Tibial nerve (tissue), 4 donors: ENCODE data around the gene ZNF777. TPM values are rescaled to one million over a fixed set of nuclear protein-coding genes. Genes with fewer than 3 reads are reported as not detected.

Experiments
- DNase-seq, 2 donors: peaks; one replicate each; pipeline ENCODE4 v3.0.0-alpha.2; 2019; ENCODE audit warnings: low spot score in 2 of 2
- H3K27ac ChIP-seq, 4 donors: fragments of 200-600 bp; sonication (generic) in 3 of 4; one replicate each; pipeline ENCODE4 v1.5.1; 2017 to 2019; ENCODE audit warnings: mild to moderate bottlenecking in 1 of 4
- H3K27me3 ChIP-seq, 2 donors: fragments of 200-600 bp; sonication (generic) in 1 of 2; one replicate each; pipeline versions ENCODE4 v1.5.1 to v1.6.0; 2017 to 2019
- H3K36me3 ChIP-seq, 3 donors: fragments of 200-600 bp; sonication (generic); one replicate each; pipeline ENCODE4 v1.5.1; 2018 to 2019
- H3K4me1 ChIP-seq, 4 donors: fragments of 200-600 bp; sonication (generic) in 3 of 4; one replicate each; pipeline ENCODE4 v1.5.1; 2017 to 2019
- H3K4me3 ChIP-seq, 4 donors: fragments of 200-600 bp; sonication (generic) in 3 of 4; one replicate each; pipeline ENCODE4 v1.5.1; 2017 to 2019; ENCODE audit warnings: mild to moderate bottlenecking in 1 of 4, moderate library complexity in 1 of 4
- H3K9me3 ChIP-seq, 4 donors: fragments of 200-600 bp; sonication (generic) in 3 of 4; one replicate each; pipeline ENCODE4 v1.5.1; 2017 to 2019
- EP300 ChIP-seq, 2 donors: sonication (generic); formaldehyde crosslinking; IDR thresholded peaks; one replicate each; pipeline ENCODE4 v1.6.1; 2017; ENCODE audit warnings: antibody characterized with exemption in 2 of 2, mild to moderate bottlenecking in 1 of 2
- POLR2A ChIP-seq, 2 donors: fragments of 450-650 bp; IDR thresholded peaks; one replicate each; pipeline ENCODE4 v1.6.1; 2017; ENCODE audit warnings: antibody characterized with exemption in 2 of 2, mild to moderate bottlenecking in 2 of 2, moderate library complexity in 2 of 2
- WGBS, 2 donors: methylation state at CpG; one replicate each; pipeline ENCODE4 v1.1.5; 2018; 5-methylcytosine and 5-hydroxymethylcytosine counted together
- total RNA-seq, 4 donors: library from RNA; depleted of rRNA; stranded (reverse); fragments of >200 nt; gene quantifications; one replicate each; pipeline ENCODE4 v1.1.0, GENCODE V29; 2016
- TF ChIP-seq, protein P1 (sequence below), 5 experiments: fragments of 200-600 bp in 3 of 5; fragments of 450-650 bp in 2 of 5; sonication (generic) in 3 of 5; IDR thresholded peaks; one replicate each; pipeline ENCODE4 v1.5.1; 2016 to 2019; ENCODE audit warnings: antibody characterized with exemption in 5 of 5, mild to moderate bottlenecking in 3 of 5, moderate library complexity in 2 of 5

Gene ZNF777
- total RNA-seq, 4 donors from 2014 or later = 7.3 to 12.2 (median 9.6) TPM

DNA sequence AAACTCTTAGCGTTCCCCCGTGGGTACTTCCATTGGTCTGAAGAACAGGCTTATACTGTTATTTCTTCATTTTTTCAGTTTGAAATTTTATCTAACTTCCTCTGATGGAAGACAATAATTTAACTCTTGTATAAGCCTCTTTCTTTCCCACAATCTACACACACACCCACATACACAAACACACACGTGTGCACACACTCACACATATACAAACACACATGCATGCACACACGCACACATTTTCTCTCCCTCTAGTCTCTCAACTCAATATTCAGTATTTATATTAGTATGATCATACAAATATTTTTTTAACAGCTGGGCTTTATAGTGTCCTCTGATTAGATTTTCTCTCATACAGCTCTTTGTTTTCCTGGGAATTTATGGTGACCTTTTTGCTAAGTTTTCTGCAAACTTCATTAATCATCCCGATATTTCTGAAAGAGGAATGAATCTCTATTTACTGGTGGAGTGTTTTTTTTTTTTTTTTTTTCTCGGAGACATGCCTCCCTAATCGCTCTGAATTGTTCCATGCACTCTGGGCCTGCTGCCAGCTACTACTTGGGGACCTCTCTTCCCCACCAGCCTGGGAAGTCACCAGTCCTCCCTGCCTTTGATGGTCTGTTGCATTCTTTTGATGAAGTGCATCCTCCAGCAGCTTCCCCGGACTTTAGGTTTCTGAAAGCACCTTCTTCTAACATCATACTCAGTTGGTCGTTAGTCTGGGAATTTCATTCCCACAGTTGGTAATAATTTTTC is 75.5 kb downstream of the ZNF777 start:
- H3K9me3 ChIP-seq = peaks cover 0 to 12% (median under 1%) of the 10 kb centered on the region in 4 donors
- TF ChIP-seq EP300 (IDR thresholded peaks at IDR 0.05) (no peak), POLR2A (IDR thresholded peaks at IDR 0.05) (no peak)
- TF ChIP-seq, protein P1, sequence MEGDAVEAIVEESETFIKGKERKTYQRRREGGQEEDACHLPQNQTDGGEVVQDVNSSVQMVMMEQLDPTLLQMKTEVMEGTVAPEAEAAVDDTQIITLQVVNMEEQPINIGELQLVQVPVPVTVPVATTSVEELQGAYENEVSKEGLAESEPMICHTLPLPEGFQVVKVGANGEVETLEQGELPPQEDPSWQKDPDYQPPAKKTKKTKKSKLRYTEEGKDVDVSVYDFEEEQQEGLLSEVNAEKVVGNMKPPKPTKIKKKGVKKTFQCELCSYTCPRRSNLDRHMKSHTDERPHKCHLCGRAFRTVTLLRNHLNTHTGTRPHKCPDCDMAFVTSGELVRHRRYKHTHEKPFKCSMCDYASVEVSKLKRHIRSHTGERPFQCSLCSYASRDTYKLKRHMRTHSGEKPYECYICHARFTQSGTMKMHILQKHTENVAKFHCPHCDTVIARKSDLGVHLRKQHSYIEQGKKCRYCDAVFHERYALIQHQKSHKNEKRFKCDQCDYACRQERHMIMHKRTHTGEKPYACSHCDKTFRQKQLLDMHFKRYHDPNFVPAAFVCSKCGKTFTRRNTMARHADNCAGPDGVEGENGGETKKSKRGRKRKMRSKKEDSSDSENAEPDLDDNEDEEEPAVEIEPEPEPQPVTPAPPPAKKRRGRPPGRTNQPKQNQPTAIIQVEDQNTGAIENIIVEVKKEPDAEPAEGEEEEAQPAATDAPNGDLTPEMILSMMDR (IDR thresholded peaks at IDR 0.05) = no peak

More for the DNA sequence above, 75.5 kb downstream of the ZNF777 start:
- no peak for DNase-seq
- 53 to 59% methylated on average over 9 of the region's 9 CpGs for WGBS, 2 donors
- Histone ChIP-seq H3K36me3 (no peaks in the 10 kb centered on the region), H3K27ac (no peak overlapping the region), H3K4me1 (no peaks in the 10 kb centered on the region), H3K27me3 (no peaks in the 10 kb centered on the region), H3K4me3 (no peak overlapping the region)

Other genes starting within 250 kb of the ZNF777 start
- gene ZNF212, start 221.4 kb downstream of the ZNF777 start, total RNA-seq = 10 to 100 TPM in 2 of 4 donors, 1 to 10 TPM in 2; 8.4 to 12.6 (median 10.5) TPM
- 10 to 100 TPM; 22.1 to 58.2 (median 31.2) TPM for gene ZNF783, start 198.9 kb downstream of the ZNF777 start, total RNA-seq
- 10 to 100 TPM; 28.4 to 43.2 (median 32.9) TPM for gene ZNF746, start 36.7 kb upstream of the ZNF777 start, total RNA-seq